ENCODE measurements around the gene DOCK8.
"Not testable (repeated sequence)": the region's sequence is repeated elsewhere in the genome, so short reads cannot be mapped to it uniquely, and the experiment has no call there.

The DOCK8 gene

DNA sequence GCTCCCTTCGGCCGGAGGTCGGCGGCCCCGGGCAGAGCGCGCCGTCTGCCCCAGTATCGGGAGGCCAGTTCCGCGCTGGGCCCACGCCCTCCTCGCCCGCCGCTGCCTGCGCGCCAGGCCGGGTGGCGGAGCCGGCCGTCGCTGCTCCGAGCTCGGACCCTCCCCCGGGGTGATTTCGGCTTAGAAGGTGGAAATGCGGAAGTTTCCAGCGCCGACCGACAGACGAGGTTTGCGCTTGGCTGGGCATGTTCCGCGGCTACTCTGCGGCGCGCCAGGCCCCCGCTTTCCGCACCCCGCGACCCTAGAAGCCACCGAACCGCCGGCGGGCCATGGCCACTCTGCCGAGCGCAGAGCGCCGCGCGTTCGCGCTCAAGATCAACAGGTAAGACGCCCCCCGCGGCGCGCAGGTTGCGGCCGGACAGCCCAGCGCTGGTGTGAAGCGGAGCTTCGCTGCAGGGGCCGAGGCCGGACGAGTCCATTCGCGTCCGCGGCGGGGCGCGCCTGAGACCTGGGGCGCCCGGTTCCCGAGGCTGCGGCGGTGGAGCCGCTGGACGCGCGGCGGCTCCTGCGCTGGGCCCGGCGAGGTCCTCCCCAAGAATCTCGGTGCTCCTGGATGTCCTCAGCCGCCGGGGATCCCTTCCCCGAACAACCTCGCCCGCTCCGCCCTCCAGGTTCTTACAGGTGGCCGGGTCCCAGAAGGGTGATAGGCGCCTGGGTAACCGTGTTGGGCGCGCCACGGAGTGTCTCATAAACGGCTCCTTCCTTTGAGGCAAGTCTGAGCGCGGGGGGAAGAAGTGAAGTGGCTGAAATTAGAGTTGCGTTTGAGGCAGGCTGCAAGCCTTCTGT lies at the start of gene DOCK8:
Gene DOCK8 (plus strand): TSS at position 218 of the 846 bp plus-strand sequence. CDS start 112 bp downstream, at position 330.
- peak; percentile 12 for DNase-seq (ENCODE audit: low read depth)

DNA sequence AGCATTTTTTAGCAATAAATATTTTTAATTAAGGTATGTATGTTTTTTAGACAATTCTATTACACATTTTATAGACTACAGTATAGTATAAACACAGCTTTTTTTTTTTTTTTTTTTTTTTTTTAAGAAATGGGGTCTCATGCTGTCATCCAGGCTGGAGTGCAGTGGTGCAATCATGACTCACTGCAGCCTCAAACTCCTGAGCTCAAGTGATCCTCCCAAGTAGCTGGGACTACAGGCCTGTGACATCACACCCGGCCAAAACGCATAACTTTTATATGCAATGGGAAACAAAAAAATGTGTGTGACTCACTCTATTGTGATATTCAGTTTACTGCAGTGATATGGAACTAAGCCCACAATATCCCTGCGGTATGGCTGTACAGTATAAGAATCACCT lies 44.9 kb upstream of the DOCK8 start:
- not testable (repeated sequence) for DNase-seq (ENCODE audit: low read depth)

DNA sequence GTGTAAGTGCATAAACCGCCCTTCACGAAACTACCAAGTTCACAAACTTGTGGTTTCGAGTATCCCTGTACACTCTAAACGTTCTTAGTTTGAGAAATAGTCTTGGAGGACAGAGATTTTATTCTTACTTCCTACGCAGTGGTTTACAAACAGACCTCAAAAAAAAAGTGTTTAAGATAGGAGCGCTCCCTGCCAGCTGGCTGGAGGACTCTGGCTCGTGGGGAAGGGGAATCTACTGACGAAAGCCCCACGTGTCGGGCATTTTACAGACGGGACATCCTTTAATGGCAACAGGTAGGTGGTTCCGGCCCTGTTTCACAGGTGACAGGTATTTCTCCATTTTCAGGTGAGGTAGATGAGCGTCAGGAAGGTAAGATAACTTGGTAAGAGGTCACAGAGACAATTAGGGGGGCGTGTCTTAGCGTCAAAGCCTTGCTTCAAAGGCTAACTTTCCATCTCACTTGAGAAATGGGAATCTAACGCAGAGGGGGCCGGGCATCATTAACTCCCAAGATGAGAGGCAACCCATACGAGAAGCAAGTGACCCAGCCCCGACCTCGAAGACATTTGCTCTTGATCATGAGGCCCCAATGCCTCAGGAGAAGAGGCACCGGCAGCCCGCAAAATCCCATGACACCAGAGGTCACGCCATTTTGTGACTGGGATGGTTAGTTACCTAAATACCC lies 36.4 kb upstream of the DOCK8 start:
- not testable (repeated sequence) for DNase-seq (ENCODE audit: low read depth)

DNA sequence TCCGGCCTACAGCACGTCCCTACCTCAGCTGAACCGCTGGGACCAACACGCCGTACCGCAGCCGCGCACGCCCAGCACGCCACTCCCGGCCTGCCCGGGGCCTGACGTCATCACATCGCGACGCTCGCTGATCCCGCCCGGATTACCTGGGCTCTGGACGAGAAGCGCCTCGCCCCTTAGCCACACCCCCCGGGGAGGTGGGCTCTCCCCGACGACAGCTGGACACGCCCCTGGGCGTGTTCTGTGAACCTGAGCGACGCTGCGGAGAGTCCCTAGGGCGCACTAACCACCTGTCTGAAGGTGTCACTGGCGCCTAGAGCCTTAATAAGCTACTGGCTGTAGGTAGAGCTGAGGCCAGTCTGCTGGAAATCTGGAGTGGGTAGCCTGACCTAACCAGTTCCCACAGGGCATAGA lies 35.7 kb upstream of the DOCK8 start, which contains the start of gene ZNG1A:
Gene ZNG1A (minus strand): TSS at position 87 of the 414 bp plus-strand sequence. CDS start 87 bp downstream, outside the sequence.
- DNase-seq (ENCODE audit: low read depth) = peak; percentile 50

DNA sequence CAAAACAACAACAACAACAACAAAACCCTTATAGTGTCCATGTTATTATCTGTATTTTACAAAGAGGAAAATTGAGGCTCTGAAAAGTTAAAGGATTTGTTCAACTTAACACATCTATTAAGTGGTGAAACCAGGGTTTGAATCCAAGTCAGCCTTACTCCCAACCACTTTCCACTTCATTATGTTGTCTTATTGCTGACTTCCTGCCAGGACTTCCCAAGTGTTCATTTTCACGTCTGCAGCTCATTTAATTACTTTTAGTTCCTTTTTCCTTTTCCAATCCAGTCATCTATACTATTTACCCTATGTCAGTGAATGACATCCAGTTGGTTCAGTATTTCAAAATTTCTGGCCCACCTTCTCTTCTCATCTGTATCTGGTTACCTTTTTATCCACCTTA lies 15.1 kb upstream of the DOCK8 start:
- not testable (repeated sequence) for DNase-seq (ENCODE audit: low read depth)

DNA sequence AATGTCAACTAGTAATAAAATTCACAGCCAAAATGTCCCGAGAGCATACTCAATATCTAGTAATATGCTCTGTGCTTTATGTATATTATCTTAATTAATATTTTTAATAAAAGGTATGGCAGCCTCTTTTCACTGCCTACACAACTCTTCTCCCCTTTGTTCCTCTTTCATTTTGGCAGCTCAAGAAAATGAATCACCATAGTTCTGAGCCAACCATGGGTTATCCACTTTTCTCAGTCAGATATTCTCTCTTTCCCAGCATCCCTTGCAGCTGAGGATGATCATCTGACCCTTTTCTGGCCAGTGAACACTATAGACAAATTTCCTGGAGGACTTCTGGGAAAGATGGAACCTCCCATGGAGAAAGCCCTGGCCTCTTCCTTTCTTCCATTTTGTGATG lies 8.2 kb upstream of the DOCK8 start:
- no peak for DNase-seq (ENCODE audit: low read depth)

DNA sequence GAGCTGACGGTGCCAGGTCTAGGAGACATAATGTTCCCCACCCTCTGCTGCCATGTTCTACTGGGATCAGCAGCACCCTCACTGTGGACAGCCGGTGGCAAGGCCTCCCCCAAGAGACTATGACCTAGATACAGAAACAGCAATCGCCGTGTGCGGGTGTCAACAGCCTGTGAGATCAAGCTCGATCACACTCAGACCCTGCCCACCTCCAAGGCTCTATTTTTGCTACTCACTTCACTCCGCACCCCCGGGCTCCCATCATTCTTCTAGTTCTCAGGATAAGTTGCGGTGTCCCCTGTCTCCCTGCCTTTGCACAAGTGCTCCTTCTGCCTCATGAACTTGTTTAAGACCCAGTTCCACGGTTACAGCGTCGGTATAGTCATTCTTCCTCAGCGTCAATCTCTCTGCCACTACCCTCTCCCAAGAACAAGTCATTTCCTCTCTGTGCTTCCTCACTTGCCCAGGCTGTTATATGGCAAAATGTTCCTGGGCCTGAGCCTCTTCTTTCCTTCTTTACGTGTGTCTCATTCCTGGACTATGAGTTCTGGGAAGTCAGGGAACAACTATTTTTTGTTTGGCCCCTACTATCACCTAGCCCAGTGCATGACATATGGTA lies 5.4 kb upstream of the DOCK8 start:
- no peak for DNase-seq (ENCODE audit: low read depth)

DNA sequence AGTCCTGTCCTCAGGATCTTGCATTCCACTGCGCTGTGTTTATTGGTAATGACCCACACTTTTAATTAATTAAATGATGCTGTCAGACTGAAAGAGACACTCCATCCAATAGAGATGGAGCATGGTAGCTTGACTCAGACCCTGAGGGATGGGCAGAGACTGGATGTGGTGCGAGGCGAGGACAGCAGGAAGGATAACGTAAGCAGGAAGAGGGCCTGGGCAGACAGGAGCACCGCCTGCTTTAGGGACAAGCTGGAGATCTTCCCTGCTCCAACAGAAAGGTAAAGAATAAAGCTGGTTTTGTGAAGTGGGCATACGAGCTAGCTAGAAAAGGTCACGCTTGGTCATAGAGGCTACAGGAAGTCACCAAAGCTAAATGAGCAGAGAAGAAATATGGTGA lies 3.6 kb upstream of the DOCK8 start:
- no peak for DNase-seq (ENCODE audit: low read depth)

DNA sequence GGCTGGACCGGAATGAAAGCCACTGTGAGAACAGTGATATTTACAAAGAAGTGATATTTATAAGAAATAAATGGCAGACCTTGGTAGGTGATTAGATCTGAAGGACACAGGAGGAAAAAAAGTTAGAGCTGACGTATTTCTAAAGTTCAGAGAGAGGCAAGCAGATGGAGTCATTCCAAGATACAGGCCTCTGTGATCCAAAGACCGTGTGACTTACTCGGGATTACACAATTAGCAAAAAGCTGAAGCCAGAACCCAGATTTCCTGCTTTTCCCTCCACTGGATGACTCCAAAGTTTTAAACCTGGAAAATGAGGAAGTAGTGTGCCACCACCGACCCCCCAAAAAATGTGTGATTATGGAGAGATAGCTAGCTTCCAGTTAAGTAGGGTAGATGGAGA lies 3.1 kb upstream of the DOCK8 start:
- DNase-seq (ENCODE audit: low read depth) = no peak

DNA sequence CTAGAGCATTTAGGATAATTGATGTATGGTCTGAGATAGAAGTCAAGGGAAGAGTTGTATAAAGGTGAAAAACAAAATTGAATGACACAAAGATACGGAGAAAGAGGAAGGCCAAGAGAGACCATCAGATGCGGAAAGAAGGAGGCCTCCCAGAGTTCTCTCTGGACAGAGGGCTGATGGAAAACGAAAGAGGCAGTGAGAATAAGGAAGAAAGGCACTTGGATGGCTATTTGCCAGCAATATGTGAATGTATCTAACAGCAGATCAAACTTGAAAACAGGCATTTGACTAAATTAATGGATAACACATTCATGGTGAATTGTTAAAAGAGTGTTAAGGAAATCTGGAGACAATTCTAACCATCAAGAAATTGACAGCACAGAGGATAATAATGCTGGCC lies 2.4 kb upstream of the DOCK8 start:
- no peak for DNase-seq (ENCODE audit: low read depth)

DNA sequence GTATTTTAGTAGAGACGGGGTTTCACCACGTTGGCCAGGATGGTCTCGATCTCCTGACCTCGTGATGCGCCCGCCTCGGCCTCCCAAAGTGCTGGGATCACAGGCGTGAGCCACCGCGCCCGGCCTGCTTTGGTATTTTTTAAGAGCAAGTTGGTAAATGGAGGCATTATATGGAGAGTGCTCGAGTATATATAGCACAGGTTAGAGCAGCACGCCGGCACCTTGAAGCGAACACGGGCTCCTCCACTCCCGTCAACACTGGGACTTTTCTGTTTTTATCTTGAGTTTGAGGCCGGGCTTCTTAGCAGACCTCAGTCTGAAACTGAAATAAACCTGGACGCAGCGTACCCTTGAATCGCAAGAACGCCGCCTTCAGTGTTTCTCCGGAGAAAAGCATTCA lies 764 bp upstream of the DOCK8 start:
- not testable (repeated sequence) for DNase-seq (ENCODE audit: low read depth)

DNA sequence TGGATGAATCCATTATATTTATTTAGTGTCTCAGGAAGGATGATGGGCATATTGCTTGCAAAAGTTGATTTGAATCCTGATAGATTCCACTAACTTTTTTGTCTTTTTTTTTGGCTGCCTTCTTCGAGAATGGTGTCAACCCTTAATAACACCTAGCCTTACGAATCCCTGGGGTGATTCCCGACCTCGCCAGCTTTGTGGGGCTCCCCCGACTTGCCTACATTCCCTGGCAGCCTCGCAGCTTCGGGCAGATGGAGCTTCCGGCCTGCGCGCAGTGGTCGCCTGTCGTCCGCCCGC lies 366 bp upstream of the DOCK8 start:
- no peak for DNase-seq (ENCODE audit: low read depth)

DNA sequence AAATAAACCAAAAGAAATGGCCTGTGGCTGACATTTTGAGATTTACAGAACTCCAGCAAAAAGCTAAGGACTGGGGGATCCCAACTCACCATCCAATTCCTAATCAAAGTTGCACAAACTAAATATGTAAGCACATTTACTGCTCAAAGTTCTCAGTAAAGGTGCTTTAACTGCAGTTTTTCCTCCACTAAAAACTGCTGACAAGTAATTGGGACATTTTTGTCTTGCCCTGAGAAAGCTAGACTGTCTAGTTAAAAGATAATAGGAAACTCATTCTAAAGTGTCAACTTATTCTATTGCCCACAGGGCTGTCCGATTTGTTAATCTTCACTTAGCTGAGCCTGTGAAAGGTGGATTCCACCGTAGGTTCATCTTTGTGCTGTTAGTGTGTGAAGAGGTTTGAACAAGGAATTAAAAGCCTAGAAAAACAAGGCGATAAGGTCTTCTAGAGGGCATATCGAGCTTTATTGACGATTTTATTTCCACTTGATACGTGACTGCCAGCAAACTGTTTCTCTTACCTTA lies 1.0 kb downstream of the DOCK8 start:
- no peak for DNase-seq (ENCODE audit: low read depth)

DNA sequence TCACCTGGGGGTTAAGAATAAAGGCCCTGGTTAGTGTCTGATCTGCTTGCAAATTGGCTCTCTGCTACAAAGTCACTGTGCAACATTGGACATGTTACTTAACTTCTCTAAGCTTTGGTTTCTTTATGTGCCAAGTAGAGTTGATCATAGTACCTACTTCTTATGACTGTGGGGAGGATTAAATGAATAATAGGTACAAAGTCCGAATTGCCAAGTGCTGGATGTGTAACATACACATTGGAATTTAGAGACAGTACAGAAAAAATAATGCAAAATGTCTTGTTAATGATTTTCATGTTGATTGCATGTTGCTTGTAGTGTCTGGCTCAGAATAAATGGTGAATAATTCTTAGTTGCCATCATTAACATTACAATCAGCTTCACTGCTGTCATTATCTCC lies 2.2 kb downstream of the DOCK8 start:
- DNase-seq (ENCODE audit: low read depth) = no peak

DNA sequence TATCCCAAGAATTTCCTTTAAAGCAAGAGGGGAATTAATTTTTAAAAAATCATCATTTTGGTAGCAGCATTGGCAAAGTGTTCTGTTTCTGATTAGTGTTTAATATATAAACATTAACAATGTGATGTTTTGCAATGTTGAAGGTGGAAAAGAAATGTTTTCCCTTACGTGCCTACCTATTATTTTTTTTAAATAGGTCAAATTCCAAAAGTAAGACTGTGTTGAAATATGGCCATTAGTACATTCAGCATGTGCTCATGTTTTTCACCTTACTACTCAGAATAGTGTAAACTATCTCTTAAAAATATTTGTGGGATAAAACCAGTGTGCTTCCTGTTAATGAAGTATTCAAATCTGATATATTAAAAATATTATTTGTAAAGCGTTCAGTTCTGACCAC lies 3.3 kb downstream of the DOCK8 start:
- DNase-seq (ENCODE audit: low read depth) = no peak

DNA sequence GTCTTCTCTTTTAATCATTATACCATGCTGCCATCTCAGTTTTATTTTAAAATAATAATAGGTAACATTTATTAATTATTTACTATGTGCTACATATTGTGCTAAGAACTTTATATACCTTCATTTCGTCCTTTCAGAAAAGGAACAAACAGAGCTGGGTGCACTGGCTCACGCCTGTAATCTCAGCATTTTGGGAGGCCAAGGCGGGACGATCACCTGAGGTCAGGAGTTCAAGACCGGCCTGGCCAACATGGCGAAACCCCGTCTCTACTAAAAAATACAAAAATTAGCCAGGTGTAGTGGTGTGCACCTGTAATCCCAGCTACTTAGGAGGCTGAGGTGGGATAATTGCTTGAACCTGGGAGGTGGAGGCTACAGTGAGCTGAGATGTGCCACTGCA lies 4.4 kb downstream of the DOCK8 start:
- DNase-seq (ENCODE audit: low read depth) = not testable (repeated sequence)

DNA sequence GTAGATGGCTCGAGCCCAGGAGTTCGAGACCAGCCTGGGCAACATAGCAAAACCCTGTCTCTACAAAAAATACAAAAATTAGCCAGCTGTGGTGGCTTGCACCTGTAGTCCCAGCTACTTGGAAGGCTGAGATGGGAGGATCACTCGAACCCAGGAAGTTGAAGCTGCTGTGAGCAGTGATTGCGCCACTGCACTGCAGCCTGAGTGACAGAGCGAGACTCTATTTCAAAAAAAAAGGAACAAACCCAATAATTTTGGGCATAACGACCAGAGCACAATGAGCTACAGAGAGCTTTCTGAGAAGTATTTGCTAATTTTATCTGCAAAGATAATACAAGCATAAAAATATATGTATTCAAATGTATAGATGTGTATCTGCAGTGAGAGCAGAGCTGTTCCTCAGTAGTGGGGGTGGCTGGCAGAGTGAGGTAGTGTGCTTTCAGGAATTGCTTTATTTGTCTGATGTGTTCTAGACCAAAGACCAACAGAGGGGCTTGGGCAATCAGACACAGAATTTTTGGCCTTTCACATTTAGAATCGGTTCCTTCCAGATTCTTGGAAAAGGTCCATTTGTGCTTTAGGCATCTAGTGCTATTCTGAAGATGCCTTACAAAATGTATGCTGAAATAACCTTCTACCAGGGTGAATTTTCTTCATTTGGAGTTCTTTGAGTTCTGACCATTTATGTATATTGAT lies 5.2 kb downstream of the DOCK8 start:
- no peak for DNase-seq (ENCODE audit: low read depth)

DNA sequence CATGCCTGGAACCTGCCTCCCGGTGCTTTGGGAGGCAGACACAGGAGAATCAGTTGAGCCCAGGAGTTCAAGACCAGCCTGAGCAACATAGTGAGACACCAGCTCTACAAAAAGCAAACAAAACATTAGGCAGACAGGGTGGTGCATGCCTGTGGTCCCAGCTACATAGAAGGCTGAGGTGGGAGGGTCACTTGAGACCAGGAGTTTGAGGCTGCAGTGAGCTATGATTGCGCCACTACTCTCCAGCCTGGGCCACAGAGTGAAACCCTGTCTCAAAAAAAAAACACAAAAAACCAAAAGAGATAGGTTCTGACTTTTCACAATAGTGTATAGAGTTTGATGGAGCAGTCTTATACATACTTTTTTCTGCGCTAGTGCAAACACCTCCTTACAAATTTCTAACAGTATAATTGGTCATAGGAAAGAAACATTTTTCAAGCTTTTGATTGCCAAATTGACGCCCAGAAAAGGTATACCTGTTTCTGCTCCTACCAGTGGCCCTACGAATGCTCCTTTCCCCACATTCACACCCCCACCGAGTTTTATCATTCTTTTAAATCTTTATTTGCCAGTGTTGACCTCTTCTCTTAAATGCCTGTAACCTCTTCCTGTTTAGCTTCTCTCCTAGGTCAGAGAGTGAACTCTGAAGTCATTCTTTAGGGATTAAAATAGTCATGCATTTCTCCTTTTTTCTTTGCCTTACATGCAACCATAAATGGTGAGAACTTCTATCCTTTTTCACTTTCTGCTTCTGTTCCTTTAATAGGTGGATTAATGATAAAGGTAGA lies 7.5 kb downstream of the DOCK8 start:
- peak; percentile 2 for DNase-seq (ENCODE audit: low read depth)

DNA sequence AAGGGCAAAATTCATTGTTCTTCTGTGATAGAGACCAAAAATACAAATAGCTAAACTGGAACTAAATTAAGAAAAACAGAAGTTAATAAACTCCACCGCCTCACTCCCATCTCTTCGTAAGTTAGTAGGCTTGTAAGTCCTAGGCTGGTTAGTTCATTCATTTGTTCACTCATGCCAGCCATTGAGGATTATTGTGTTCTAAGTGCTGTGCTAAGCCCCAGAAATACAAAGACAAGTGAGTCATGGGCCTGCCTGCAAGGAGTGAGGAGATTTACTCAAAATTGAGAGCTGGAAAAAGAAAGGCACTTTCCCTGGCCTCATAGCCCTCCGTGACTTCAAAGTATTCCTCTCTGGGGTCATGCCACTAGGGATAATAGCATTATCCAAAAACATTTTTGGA lies 8.5 kb downstream of the DOCK8 start:
- no peak for DNase-seq (ENCODE audit: low read depth)

DNA sequence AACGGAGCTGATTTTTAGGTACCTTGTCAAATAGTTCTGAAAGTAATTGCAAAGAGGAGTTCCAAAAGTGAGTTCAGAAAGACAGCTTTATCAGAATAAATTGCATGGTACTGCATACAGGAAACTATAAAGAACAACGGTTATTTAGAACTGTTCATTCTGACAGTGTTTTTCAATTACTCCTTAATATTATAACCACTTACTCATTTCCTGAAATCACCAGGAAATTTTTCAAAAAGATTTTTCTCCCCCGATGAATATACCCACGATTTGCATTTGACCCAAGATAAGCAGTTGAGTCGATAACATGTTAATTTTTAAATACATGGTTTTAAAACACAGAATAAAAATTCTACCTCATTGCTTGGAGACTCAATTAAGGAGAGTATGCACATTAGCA lies 9.4 kb downstream of the DOCK8 start:
- DNase-seq (ENCODE audit: low read depth) = no peak
